ENCODE results near the gene LIN7C.

DNA sequence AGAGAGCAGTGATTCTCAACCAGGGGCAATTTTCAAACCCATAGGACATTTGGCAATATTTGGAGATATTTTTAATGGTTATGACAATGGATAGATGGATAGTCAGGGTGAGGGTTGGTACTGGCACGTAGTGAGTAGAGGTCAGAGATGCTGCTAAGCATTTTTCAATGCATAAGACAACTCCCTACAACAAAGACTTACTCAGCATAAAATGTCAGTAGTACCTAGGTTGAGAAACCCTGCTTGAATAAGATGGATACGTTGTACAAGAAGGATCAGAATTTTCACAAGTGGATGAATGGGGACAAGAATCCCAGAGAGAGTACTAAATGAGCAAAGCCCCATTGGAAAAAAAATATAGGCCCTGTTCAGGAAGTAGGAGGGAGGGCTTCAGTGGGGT, 11.9 kb upstream of the LIN7C start:
- no peak for TF ChIP-seq EZH2 (IDR thresholded peaks at IDR 0.05; ENCODE audit: low read length)
- TF ChIP-seq, protein P1, sequence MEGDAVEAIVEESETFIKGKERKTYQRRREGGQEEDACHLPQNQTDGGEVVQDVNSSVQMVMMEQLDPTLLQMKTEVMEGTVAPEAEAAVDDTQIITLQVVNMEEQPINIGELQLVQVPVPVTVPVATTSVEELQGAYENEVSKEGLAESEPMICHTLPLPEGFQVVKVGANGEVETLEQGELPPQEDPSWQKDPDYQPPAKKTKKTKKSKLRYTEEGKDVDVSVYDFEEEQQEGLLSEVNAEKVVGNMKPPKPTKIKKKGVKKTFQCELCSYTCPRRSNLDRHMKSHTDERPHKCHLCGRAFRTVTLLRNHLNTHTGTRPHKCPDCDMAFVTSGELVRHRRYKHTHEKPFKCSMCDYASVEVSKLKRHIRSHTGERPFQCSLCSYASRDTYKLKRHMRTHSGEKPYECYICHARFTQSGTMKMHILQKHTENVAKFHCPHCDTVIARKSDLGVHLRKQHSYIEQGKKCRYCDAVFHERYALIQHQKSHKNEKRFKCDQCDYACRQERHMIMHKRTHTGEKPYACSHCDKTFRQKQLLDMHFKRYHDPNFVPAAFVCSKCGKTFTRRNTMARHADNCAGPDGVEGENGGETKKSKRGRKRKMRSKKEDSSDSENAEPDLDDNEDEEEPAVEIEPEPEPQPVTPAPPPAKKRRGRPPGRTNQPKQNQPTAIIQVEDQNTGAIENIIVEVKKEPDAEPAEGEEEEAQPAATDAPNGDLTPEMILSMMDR (optimal IDR thresholded peaks at IDR 0.05 in 1 of 3, IDR thresholded peaks at IDR 0.05 in 1 of 3, conservative IDR thresholded peaks at IDR 0.05 in 1 of 3; ENCODE audit: extremely low read depth in 1 of 3, insufficient read depth in 2 of 3, low read length in 3 of 3), result no peak

Data from keratinocyte (primary cell).